Measurements from ENCODE around the gene OR52N2. TPM values are rescaled to one million over a fixed set of nuclear protein-coding genes. Genes with fewer than 3 reads are reported as not detected.

The OR52N2 gene
- total and polyA plus RNA-seq, 2 donors (not counting 1 experiment from before 2014, with no cell fraction given): not detected

DNA sequence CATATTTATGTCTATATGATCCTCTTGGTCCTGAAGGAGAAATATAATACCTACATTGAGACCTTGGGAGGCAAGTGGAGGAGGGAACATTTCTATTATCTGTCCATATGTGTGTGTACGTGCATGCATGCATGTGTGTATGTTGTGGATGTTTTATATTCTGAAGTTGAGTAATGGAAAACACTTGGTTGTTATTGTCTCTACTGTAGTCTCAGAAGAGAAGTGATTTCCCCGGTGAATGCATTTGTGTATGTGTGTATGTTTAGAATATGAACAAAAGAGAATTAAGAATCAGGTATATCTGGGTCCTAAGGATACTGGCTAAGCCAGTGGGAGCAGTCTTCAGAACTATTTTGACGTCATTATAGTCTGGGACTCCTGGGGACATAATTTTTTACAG lies 17.6 kb upstream of the OR52N2 start, which contains the start of gene OR52N1:
Gene OR52N1 (minus strand): TSS at position 101 of the 400 bp plus-strand sequence. CDS start 2,449 bp downstream, outside the sequence.
- Histone ChIP-seq H3K9me3 (ENCODE audit: control insufficient read depth, insufficient read depth, low read depth, low read length) (no peaks in the 10 kb centered on the region), H3K79me2 (ENCODE audit: control insufficient read depth, insufficient read depth, low read length) (no peaks in the 10 kb centered on the region), H3K4me3 (replicated peaks in 1 of 4; ENCODE audit: control extremely low read depth in 1 of 4, insufficient read depth in 1 of 4, low read depth in 3 of 4, low read length in 4 of 4) (no peak within 1 kb of the TSS), H2AFZ (ENCODE audit: low read length) (no peak within 1 kb of the TSS), H3K9ac (ENCODE audit: insufficient read depth, low read length) (no peak within 1 kb of the TSS), H3K27me3 (ENCODE audit: control insufficient read depth, insufficient read depth, low read length) (no peaks in the 10 kb centered on the region), H4K20me1 (ENCODE audit: control insufficient read depth, extremely low read depth, insufficient read depth, low read length) (no peaks in the 10 kb centered on the region), H3K4me2 (ENCODE audit: extremely low read depth, insufficient read depth, low read length) (no peak within 1 kb of the TSS), H3K36me3 (ENCODE audit: control insufficient read depth, insufficient read depth, low read length) (no peaks in the 10 kb centered on the region), H3K27ac (ENCODE audit: insufficient read depth, low read length) (no peak within 1 kb of the TSS), H3K4me1 (ENCODE audit: control insufficient read depth, extremely low read depth, insufficient read depth, low read length) (no peaks in the 10 kb centered on the region)
- no peak for DNase-seq (ENCODE audit: low read depth in 2 of 2)
- TF ChIP-seq EZH2 (IDR thresholded peaks at IDR 0.05; ENCODE audit: low read length, missing control alignments): no peak
- TF ChIP-seq CTCF (conservative IDR thresholded peaks at IDR 0.05 in 1 of 2, IDR thresholded peaks at IDR 0.05 in 1 of 2; ENCODE audit: low read depth in 1 of 2, low read length in 2 of 2): no peak

DNA sequence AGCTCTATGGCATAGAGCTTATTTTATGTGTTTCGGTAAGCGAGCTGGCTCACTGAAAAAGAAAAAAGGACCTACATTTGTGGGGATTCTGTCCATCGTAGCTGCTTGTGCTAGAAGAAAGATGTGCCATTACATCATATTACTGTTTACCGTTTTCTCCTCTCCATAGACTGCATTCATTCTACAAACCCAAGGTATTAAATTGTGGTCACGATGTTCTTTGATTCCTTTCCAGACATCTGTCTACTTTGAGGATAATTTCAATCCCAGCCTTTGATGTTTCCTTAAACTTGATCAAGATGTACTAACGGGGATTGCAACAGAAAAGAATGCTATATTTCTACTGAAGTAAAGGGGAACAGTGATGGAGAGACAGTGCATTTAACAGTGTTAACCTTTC lies 12.2 kb upstream of the OR52N2 start:
- Histone ChIP-seq H3K4me1 (ENCODE audit: control insufficient read depth, extremely low read depth, insufficient read depth, low read length) (no peaks in the 10 kb centered on the region), H3K27ac (ENCODE audit: insufficient read depth, low read length) (no peak overlapping the region), H3K9ac (ENCODE audit: insufficient read depth, low read length) (no peak overlapping the region), H3K4me2 (ENCODE audit: extremely low read depth, insufficient read depth, low read length) (no peak overlapping the region), H3K27me3 (ENCODE audit: control insufficient read depth, insufficient read depth, low read length) (no peaks in the 10 kb centered on the region), H2AFZ (ENCODE audit: low read length) (no peak overlapping the region), H3K9me3 (ENCODE audit: control insufficient read depth, insufficient read depth, low read depth, low read length) (no peaks in the 10 kb centered on the region), H3K36me3 (ENCODE audit: control insufficient read depth, insufficient read depth, low read length) (no peaks in the 10 kb centered on the region), H3K4me3 (replicated peaks in 1 of 4; ENCODE audit: control extremely low read depth in 1 of 4, insufficient read depth in 1 of 4, low read depth in 3 of 4, low read length in 4 of 4) (no peak overlapping the region), H4K20me1 (ENCODE audit: control insufficient read depth, extremely low read depth, insufficient read depth, low read length) (no peaks in the 10 kb centered on the region), H3K79me2 (ENCODE audit: control insufficient read depth, insufficient read depth, low read length) (no peaks in the 10 kb centered on the region)
- DNase-seq (ENCODE audit: low read depth in 2 of 2): no peak
- TF ChIP-seq CTCF (conservative IDR thresholded peaks at IDR 0.05 in 1 of 2, IDR thresholded peaks at IDR 0.05 in 1 of 2; ENCODE audit: low read depth in 1 of 2, low read length in 2 of 2): no peak

DNA sequence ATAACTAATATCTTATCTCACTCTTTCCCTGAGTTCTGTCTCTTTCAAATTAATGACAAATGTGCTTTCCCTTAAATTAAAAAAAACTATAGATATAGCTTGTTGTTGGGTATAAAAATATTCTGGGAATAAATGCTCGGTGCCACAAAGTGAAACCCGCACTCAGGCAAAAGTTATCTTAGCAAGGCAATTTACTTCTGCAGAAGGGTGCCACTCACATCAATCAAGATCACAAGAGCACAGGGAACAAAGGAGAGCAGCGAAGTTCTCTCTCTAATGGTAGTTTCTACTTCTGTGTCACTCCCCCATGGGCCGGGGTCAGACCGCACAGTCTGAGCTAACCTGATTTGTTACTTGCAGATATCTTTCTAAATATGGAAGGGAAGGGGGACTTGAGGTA lies 4.7 kb upstream of the OR52N2 start:
- Histone ChIP-seq H3K9me3 (ENCODE audit: control insufficient read depth, insufficient read depth, low read depth, low read length) (no peaks in the 10 kb centered on the region), H3K4me1 (ENCODE audit: control insufficient read depth, extremely low read depth, insufficient read depth, low read length) (no peaks in the 10 kb centered on the region), H3K4me2 (ENCODE audit: extremely low read depth, insufficient read depth, low read length) (no peak overlapping the region), H3K27me3 (ENCODE audit: control insufficient read depth, insufficient read depth, low read length) (no peaks in the 10 kb centered on the region), H3K27ac (ENCODE audit: insufficient read depth, low read length) (no peak overlapping the region), H3K36me3 (ENCODE audit: control insufficient read depth, insufficient read depth, low read length) (no peaks in the 10 kb centered on the region), H3K4me3 (replicated peaks in 1 of 4; ENCODE audit: control extremely low read depth in 1 of 4, insufficient read depth in 1 of 4, low read depth in 3 of 4, low read length in 4 of 4) (no peak overlapping the region), H3K79me2 (ENCODE audit: control insufficient read depth, insufficient read depth, low read length) (no peaks in the 10 kb centered on the region), H3K9ac (ENCODE audit: insufficient read depth, low read length) (no peak overlapping the region), H4K20me1 (ENCODE audit: control insufficient read depth, extremely low read depth, insufficient read depth, low read length) (no peaks in the 10 kb centered on the region), H2AFZ (ENCODE audit: low read length) (no peak overlapping the region)
- no peak for DNase-seq (ENCODE audit: low read depth in 2 of 2)
- TF ChIP-seq CTCF (conservative IDR thresholded peaks at IDR 0.05 in 1 of 2, IDR thresholded peaks at IDR 0.05 in 1 of 2; ENCODE audit: low read depth in 1 of 2, low read length in 2 of 2): no peak
- no peak for TF ChIP-seq EZH2 (IDR thresholded peaks at IDR 0.05; ENCODE audit: low read length, missing control alignments)
